Measurements from ENCODE around the gene ANKRD44.

DNA sequence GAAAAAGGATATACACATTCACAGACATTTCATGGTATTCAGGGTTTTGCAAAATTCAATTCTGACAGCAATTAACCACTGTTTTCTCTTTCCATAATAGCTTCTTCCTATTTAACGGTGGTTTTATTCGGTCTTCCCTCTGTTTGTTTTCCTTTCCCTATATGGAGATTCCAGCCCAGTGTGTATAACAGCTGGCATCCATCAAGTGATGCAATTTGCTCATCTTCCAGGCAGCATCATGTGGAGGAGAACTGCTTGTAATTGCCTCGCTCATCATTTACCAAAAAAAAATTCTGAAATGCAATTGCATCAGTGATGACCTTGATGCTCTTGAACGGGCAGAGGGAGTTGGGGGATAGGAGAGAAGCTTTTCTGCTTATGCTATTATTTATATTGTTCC lies 218.1 kb downstream of the ANKRD44 start:
- TF ChIP-seq, protein P1, sequence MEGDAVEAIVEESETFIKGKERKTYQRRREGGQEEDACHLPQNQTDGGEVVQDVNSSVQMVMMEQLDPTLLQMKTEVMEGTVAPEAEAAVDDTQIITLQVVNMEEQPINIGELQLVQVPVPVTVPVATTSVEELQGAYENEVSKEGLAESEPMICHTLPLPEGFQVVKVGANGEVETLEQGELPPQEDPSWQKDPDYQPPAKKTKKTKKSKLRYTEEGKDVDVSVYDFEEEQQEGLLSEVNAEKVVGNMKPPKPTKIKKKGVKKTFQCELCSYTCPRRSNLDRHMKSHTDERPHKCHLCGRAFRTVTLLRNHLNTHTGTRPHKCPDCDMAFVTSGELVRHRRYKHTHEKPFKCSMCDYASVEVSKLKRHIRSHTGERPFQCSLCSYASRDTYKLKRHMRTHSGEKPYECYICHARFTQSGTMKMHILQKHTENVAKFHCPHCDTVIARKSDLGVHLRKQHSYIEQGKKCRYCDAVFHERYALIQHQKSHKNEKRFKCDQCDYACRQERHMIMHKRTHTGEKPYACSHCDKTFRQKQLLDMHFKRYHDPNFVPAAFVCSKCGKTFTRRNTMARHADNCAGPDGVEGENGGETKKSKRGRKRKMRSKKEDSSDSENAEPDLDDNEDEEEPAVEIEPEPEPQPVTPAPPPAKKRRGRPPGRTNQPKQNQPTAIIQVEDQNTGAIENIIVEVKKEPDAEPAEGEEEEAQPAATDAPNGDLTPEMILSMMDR (IDR thresholded peaks at IDR 0.05; ENCODE audit: control extremely low read depth in 1 of 3, insufficient read depth in 1 of 3, low read depth in 1 of 3, low read length in 3 of 3): no peak
- TF ChIP-seq MAX (IDR thresholded peaks at IDR 0.05) (no peak), SP4 (IDR thresholded peaks at IDR 0.05; ENCODE audit: low read length) (no peak), SP2 (IDR thresholded peaks at IDR 0.05; ENCODE audit: low read length) (no peak), POLR2AphosphoS5 (IDR thresholded peaks at IDR 0.05; ENCODE audit: low read depth, low read length) (no peak), EGR1 (IDR thresholded peaks at IDR 0.05; ENCODE audit: borderline replicate concordance, low read depth, low read length) (no peak), HDAC6 (IDR thresholded peaks at IDR 0.05; ENCODE audit: low read depth, low read length) (no peak), POLR2A (IDR thresholded peaks at IDR 0.05; ENCODE audit: control extremely low read depth in 1 of 2, low read depth in 2 of 2, low read length in 2 of 2) (no peak)

All from H1 (cell line).